Measurements from ENCODE around the gene EFCAB11. TPM values are rescaled to one million over a fixed set of nuclear protein-coding genes. Genes with fewer than 3 reads are reported as not detected.

Gene EFCAB11
- polyA plus RNA-seq, 1 experiment, result 2.2 TPM

- CTCF ChIA-PET, result interaction anchor here (1.2 to 2.7 kb wide), 2 partner anchors 11 to 1126 kb away, joined by 3 to 8 read pairs; no protein-coding TSS in a partner anchor
- Histone ChIP-seq H3K27me3 (ENCODE audit: control insufficient read depth, insufficient read depth, low read length) (no peaks in the 10 kb centered on the region), H3K4me3 (ENCODE audit: low read depth, low read length) (no peak overlapping the region), H3K36me3 (ENCODE audit: control insufficient read depth, insufficient read depth, low read length) (no peaks in the 10 kb centered on the region)
- POLR2A ChIA-PET, result no interaction called here
- no peak for DNase-seq (ENCODE audit: low read depth)
- TF ChIP-seq CTCF (IDR thresholded peaks at IDR 0.05; ENCODE audit: insufficient read depth, low read depth, low read length), result no peak
These were observed 160.4 kb downstream of the EFCAB11 start for GRCh38 chr14:89794096-89794495.

GRCh38 chr14:89793367-89793716 lies 161.2 kb downstream of the EFCAB11 start:
- ChIA-PET POLR2A (no interaction called here), CTCF (interaction anchor here (1.2 to 2.7 kb wide), 3 partner anchors 12 to 1126 kb away, joined by 3 to 8 read pairs (median 3); no protein-coding TSS in a partner anchor)

GRCh38 chr14:89792489-89793366 lies 161.8 kb downstream of the EFCAB11 start:
- H3K27me3 ChIP-seq (ENCODE audit: control insufficient read depth, insufficient read depth, low read length), result no peaks in the 10 kb centered on the region
- no peak for TF ChIP-seq CTCF (IDR thresholded peaks at IDR 0.05; ENCODE audit: insufficient read depth, low read depth, low read length)
- H3K4me3 ChIP-seq (ENCODE audit: low read depth, low read length), result no peak overlapping the region
- DNase-seq (ENCODE audit: low read depth), result no peak
- CTCF ChIA-PET, result interaction anchor here (0.6 to 2.7 kb wide), 6 partner anchors 12 to 1125 kb away, joined by 3 to 8 read pairs (median 3); no protein-coding TSS in a partner anchor
- POLR2A ChIA-PET, result interaction anchor here (0.5 kb wide), 1 partner anchor 174 kb away, joined by 3 read pairs; no protein-coding TSS in a partner anchor
- H3K36me3 ChIP-seq (ENCODE audit: control insufficient read depth, insufficient read depth, low read length), result no peaks in the 10 kb centered on the region

More at GRCh38 chr14:89793367-89793716, 161.2 kb downstream of the EFCAB11 start:
- H3K36me3 ChIP-seq (ENCODE audit: control insufficient read depth, insufficient read depth, low read length), result no peaks in the 10 kb centered on the region
- no peak for DNase-seq (ENCODE audit: low read depth)
- H3K4me3 ChIP-seq (ENCODE audit: low read depth, low read length), result no peak overlapping the region
- no peak for TF ChIP-seq CTCF (IDR thresholded peaks at IDR 0.05; ENCODE audit: insufficient read depth, low read depth, low read length)
- no peaks in the 10 kb centered on the region for H3K27me3 ChIP-seq (ENCODE audit: control insufficient read depth, insufficient read depth, low read length)

- TF ChIP-seq CTCF (IDR thresholded peaks at IDR 0.05; ENCODE audit: insufficient read depth, low read depth, low read length), result no peak
- no peak overlapping the region for H3K4me3 ChIP-seq (ENCODE audit: low read depth, low read length)
- DNase-seq (ENCODE audit: low read depth), result no peak
- ChIA-PET POLR2A (interaction anchor here (0.6 kb wide), 1 partner anchor 83 kb away, joined by 3 read pairs; no protein-coding TSS in a partner anchor), CTCF (interaction anchor here (1.3 kb wide), 1 partner anchor 747 kb away, joined by 4 read pairs; no protein-coding TSS in a partner anchor)
- H3K36me3 ChIP-seq (ENCODE audit: control insufficient read depth, insufficient read depth, low read length), result no peaks in the 10 kb centered on the region
- no peaks in the 10 kb centered on the region for H3K27me3 ChIP-seq (ENCODE audit: control insufficient read depth, insufficient read depth, low read length)
These were observed 167.0 kb downstream of the EFCAB11 start for GRCh38 chr14:89787525-89787924.

- no peak for TF ChIP-seq CTCF (IDR thresholded peaks at IDR 0.05; ENCODE audit: insufficient read depth, low read depth, low read length)
- Histone ChIP-seq H3K36me3 (ENCODE audit: control insufficient read depth, insufficient read depth, low read length) (no peaks in the 10 kb centered on the region), H3K4me3 (ENCODE audit: low read depth, low read length) (no peak overlapping the region), H3K27me3 (ENCODE audit: control insufficient read depth, insufficient read depth, low read length) (no peaks in the 10 kb centered on the region)
- ChIA-PET CTCF (no interaction called here), POLR2A (no interaction called here)
- DNase-seq (ENCODE audit: low read depth), result no peak
These were observed 173.5 kb downstream of the EFCAB11 start for GRCh38 chr14:89781046-89781445.
